HepG2 (cell line): ENCODE measurements around the gene PPA2. TPM values are rescaled to one million over a fixed set of nuclear protein-coding genes. Genes with fewer than 3 reads are reported as not detected.

ENCODE experiments used
- ATAC-seq: fragments of 200-7000 bp; cut with Tn5 transposase; 3 replicates; pipeline ENCODE4 v1.9.1; 2020; ENCODE audit warnings: mild to moderate bottlenecking, moderate library complexity
- BruUV-seq: library from RNA; stranded (reverse); fragments of 400-500 nt; replicated peaks from 2 replicates; lab custom pipeline; 2021; lab: Mats Ljungman, UMichigan
- CTCF ChIA-PET: fragments of 300-600 bp; formaldehyde crosslinking; extraction: SDS; loops from one replicate; lab custom pipeline; 2021; ENCODE audit warnings: low total read pairs, inconsistent platforms, low intra/inter-chr PET ratio; lab: Yijun Ruan, JAX
- POLR2A ChIA-PET: fragments of 350-600 bp; sonication (Branson Sonifier 250); formaldehyde crosslinking; loops from one replicate; lab custom pipeline; 2020; ENCODE audit warnings: antibody characterized with exemption, inconsistent platforms; lab: Yijun Ruan, JAX
- DNase-seq: peaks from one replicate; pipeline ENCODE4 v3.0.0-alpha.2; 2015; ENCODE audit warnings: low spot score
- FAIRE-seq: peaks from 3 replicates; lab custom pipeline; 2011; peaks lifted over from hg19 to GRCh38; lab: Jason Lieb, UNC
- H2AFZ ChIP-seq: one replicate; pipeline ENCODE4 v1.6.1; 2011; ENCODE audit warnings: low read length, inconsistent platforms
- H3K27ac ChIP-seq: fragments of 300-600 bp; 3 replicates; pipeline ENCODE4 v1.8.0; 2011; ENCODE audit warnings: mixed run types, mild to moderate bottlenecking, mixed read lengths, low read length, inconsistent platforms; ENCODE audit not compliant: insufficient read depth; ENCODE audit errors: extremely low read length
- H3K27me3 ChIP-seq, 2 experiments: fragments of 200-600 bp in 1 of 2; 2 replicates in 1 of 2; 3 replicates in 1 of 2; pipeline versions ENCODE4 v1.6.0 to v1.8.0; 2011; ENCODE audit warnings: low read length in 2 of 2, mild to moderate bottlenecking in 2 of 2, moderate library complexity in 2 of 2, inconsistent platforms in 1 of 2; ENCODE audit not compliant: insufficient read depth in 2 of 2, control insufficient read depth in 1 of 2
- H3K36me3 ChIP-seq, 2 experiments: fragments of 200-600 bp in 1 of 2; replicated peaks in 1 of 2; 2 replicates in 1 of 2; 3 replicates in 1 of 2; pipeline versions ENCODE4 v1.5.1 to v1.8.0; 2011; ENCODE audit warnings: low read length in 2 of 2, inconsistent platforms in 1 of 2; ENCODE audit not compliant: insufficient read depth in 2 of 2, control insufficient read depth in 1 of 2
- H3K4me1 ChIP-seq: 2 replicates; pipeline ENCODE4 v1.5.1; 2012; ENCODE audit warnings: low read length, inconsistent platforms; ENCODE audit not compliant: insufficient read depth
- H3K4me2 ChIP-seq: 2 replicates; pipeline ENCODE4 v1.6.0; 2011; ENCODE audit warnings: low read depth, low read length, inconsistent platforms
- H3K4me3 ChIP-seq, 3 experiments: fragments of 200-600 bp in 1 of 3; sonication (generic), shearing (Covaris generic) in 1 of 3; replicated peaks in 1 of 3; 2 replicates each; pipeline ENCODE4 v1.5.1; 2011 to 2016; ENCODE audit warnings: low read length in 3 of 3, inconsistent platforms in 2 of 3, low read depth in 2 of 3, mild to moderate bottlenecking in 2 of 3, control low read depth in 1 of 3, mixed read lengths in 1 of 3; ENCODE audit not compliant: insufficient read depth in 1 of 3
- H3K79me2 ChIP-seq: one replicate; pipeline ENCODE4 v1.6.1; 2011; ENCODE audit warnings: low read length, inconsistent platforms; ENCODE audit not compliant: insufficient read depth
- H3K9ac ChIP-seq: 2 replicates; pipeline ENCODE4 v1.6.0; 2011; ENCODE audit warnings: mild to moderate bottlenecking, low read depth, low read length, inconsistent platforms; ENCODE audit not compliant: insufficient read depth
- H3K9me3 ChIP-seq: 2 replicates; pipeline ENCODE4 v1.5.1; 2012; ENCODE audit warnings: mild to moderate bottlenecking, low read length
- H4K20me1 ChIP-seq: 2 replicates; pipeline ENCODE4 v1.6.0; 2011; ENCODE audit warnings: inconsistent platforms, mild to moderate bottlenecking, low read length, moderate library complexity; ENCODE audit not compliant: insufficient read depth
- ZKSCAN8 ChIP-seq: IDR thresholded peaks from 2 replicates; pipeline ENCODE4 v1.6.1; 2016; ENCODE audit warnings: borderline replicate concordance, missing genetic modification reagents, missing compliant biosample characterization
- ZNF142 ChIP-seq: sonication (generic); formaldehyde crosslinking; IDR thresholded peaks from 2 replicates; pipeline ENCODE4 v1.4.0; 2020; ENCODE audit warnings: missing genetic modification reagents
- ZNF318 ChIP-seq: sonication (generic); formaldehyde crosslinking; IDR thresholded peaks from 2 replicates; pipeline ENCODE4 v1.4.0; 2020; ENCODE audit warnings: mild to moderate bottlenecking, missing genetic modification reagents
- ZNF337 ChIP-seq: sonication (generic); formaldehyde crosslinking; IDR thresholded peaks from 2 replicates; pipeline ENCODE4 v1.5.1; 2020; ENCODE audit warnings: missing genetic modification reagents, low read depth, mild to moderate bottlenecking, borderline replicate concordance
- WGBS: methylation state at CpG from one replicate; pipeline ENCODE4 v1.1.6; 2017; ENCODE audit warnings: low lambda C conversion rate; 5-methylcytosine and 5-hydroxymethylcytosine counted together
- in situ Hi-C: cut with HindIII; loops from 2 replicates; pipeline ENCODE4 v1.10.0; 2017; ENCODE audit warnings: low pct_unique_long_range_greater_than_20kb; ENCODE audit not compliant: extremely low pct_ligation_motif_present
- intact Hi-C: fragments of 100-400 bp; cut with micrococcal nuclease; formaldehyde crosslinking; loops from one replicate; pipeline ENCODE4 v1.10.0; 2022; ENCODE audit not compliant: unreplicated experiment
- polyA plus RNA-seq, 8 experiments: library from polyadenylated mRNA; depleted of rRNA in 3 of 8; stranded (reverse) in 7 of 8; unstranded in 1 of 8; fragments of >200 nt; fragmentation: Illumina TruSeq in 4 of 8; extraction: Trizol in 4 of 8; gene quantifications; 2 replicates each; pipeline versions ENCODE4 v1.2.1 to v1.2.3, GENCODE V29; 2011 to 2016; ENCODE audit warnings: low read depth in 4 of 8, missing spikeins in 1 of 8, mixed read lengths in 1 of 8; ENCODE audit not compliant: insufficient read depth in 1 of 8
- total RNA-seq, 5 experiments: library from RNA; depleted of rRNA; stranded (reverse); fragments of >200 nt; fragmentation: Illumina TruSeq; extraction: Trizol; gene quantifications; 2 replicates each; pipeline ENCODE4 v1.2.3, GENCODE V29; 2016; ENCODE audit warnings: low read depth in 1 of 5

Gene PPA2
- total and polyA plus RNA-seq, 2 of the 13 experiments (the other 11 are each of a cell fraction or from before 2014, with no cell fraction given) = 44.2 to 70.6 TPM

- H2AFZ ChIP-seq = no peak overlapping the region
- no peak overlapping the region for H3K4me3 ChIP-seq
- H3K27ac ChIP-seq = no peak overlapping the region
- no peak overlapping the region for H3K4me2 ChIP-seq
- FAIRE-seq = no peak
- ChIA-PET POLR2A (no interaction called here), CTCF (interaction anchor here (1.8 kb wide), 1 partner anchor 111 kb away, joined by 4 read pairs; no protein-coding TSS in a partner anchor)
- H3K36me3 ChIP-seq = no peaks in the 10 kb centered on the region
- intact Hi-C loops (loop anchor here (1.0 to 10.0 kb wide), 3 partner anchors 154 to 684 kb away; no protein-coding TSS in a partner anchor), in situ Hi-C loops (no loop called here)
- H3K9me3 ChIP-seq = no peaks in the 10 kb centered on the region
- H3K9ac ChIP-seq = no peak overlapping the region
- no peaks in the 10 kb centered on the region for H4K20me1 ChIP-seq
- no peaks in the 10 kb centered on the region for H3K4me1 ChIP-seq
- H3K27me3 ChIP-seq = no peaks in the 10 kb centered on the region; a peak in 1 of 5 replicates
- ATAC-seq = peak; percentile 85
- no peaks in the 10 kb centered on the region for H3K79me2 ChIP-seq
- WGBS = 0% methylated on average over 3 of the region's 3 CpGs
- BruUV-seq = no TSS peak
- DNase-seq = peak; percentile 35
- TF ChIP-seq ZNF142 (CRISPR knock-in tag) (no peak), ZKSCAN8 (no peak), ZNF337 (no peak), ZNF318 (CRISPR knock-in tag) (no peak)
These were observed 47.2 kb upstream of the PPA2 start for GRCh38 chr4:105520819-105521790.
